Measurements from ENCODE around the gene PSG2.
"Not testable (repeated sequence)": the region's sequence is repeated elsewhere in the genome, so short reads cannot be mapped to it uniquely, and the experiment has no call there.

The PSG2 gene

GRCh38 chr19:43082601-43083000, at the start of gene PSG2:
Gene PSG2 (minus strand): TSS chr19:43082701. CDS start chr19:43082569, 132 bp downstream.
- DNase-seq (ENCODE audit: low read depth) = not testable (repeated sequence)

DNA sequence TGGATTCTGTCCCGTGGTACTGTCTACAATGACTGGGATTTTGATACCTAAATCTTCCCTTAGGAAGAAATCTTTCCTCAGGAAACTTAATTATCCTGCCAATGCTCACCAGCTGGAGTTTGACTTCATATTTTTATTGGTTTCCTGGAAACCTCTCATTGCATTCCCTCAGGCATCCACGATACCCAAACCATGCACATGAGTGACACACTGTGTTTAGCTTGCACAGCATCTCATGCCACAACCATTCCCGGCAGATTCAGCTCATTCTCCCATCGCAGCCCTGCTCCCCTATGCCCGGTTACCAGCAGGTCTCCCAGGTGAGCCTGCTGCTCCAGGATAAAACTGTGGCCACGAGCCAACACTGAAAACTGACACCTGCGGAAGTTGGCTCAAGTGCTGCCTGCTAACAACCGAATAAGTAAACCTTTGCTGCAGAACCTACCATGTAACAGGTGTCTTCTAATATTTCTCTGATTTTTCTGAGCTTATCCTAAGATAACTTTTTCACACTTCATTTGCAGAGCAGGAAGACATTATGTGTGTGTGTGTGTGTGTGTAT, 48.9 kb upstream of the PSG2 start:
- DNase-seq (ENCODE audit: low read depth) = not testable (repeated sequence)

DNA sequence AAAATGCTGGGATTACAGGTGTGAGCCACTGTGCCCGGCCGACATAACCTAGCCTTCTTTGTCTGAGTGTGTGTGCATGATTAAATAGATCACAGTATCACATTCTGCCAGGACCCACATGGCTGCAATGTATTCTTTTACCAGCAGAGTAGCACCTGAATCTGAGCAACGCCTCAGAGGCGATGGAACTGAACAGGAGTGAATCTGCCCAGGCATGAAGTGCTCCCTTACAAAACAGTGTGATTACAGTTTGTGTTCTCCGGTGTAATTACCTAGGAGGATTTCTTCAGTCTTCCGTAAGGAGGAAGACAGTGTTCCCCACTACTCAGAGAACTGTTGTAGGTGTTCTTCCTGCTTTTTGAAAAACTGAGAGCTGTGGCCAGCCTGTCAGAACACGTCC, 46.7 kb upstream of the PSG2 start:
- DNase-seq (ENCODE audit: low read depth) = not testable (repeated sequence)

GRCh38 chr19:43127336-43127735, 44.8 kb upstream of the PSG2 start:
- peak; percentile 57 for DNase-seq (ENCODE audit: low read depth)

- DNase-seq (ENCODE audit: low read depth) = no peak
Measured at GRCh38 chr19:43126720-43127119, 44.2 kb upstream of the PSG2 start.

DNA sequence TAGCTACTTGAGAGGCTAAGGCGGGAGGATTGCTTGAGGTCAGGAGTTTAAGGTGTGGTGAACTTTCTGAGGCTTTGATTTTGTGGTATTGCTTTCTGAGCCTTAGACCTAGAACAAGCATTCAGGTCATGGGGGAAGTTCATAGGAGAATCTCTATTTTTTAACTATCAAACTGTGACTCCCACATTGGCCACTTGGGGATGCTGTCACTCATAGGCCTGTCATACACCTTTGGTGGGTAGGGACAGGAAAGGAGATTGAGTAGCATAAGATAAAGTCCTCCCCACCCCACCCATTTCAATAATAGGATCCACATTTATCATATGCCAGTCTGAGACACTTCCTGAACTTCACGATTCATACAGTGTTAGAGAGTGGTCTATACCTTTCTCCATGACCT, 41.9 kb upstream of the PSG2 start:
- no peak for DNase-seq (ENCODE audit: low read depth)

DNA sequence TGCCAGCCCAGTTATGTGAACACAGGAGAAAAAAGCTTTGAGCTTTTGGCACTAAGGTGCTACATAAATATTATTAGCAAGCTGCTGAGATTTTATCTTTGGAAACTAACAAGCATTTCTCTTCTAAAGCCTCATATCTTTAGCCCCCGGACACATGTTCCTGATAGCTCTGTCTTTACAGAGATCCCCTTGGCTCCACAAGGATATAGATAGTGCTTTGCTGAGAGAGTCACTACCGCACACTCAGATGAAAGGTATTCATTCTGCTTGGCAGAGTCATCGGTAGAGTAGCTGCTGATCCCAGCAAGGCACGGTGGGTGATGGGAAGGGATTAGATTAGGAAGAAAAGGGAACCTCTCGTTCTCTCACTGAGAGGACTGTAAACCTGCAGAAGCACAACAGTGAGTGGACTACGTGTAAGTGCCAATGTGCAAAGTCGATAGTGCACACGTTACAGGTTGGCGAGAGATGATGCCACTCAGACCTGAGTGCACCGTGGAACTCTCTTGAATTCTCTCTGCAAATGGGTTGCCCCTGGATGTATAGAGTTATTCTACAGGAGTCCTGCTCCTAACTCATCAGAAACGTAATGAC, 38.0 kb upstream of the PSG2 start:
- DNase-seq (ENCODE audit: low read depth) = peak; percentile 95

DNA sequence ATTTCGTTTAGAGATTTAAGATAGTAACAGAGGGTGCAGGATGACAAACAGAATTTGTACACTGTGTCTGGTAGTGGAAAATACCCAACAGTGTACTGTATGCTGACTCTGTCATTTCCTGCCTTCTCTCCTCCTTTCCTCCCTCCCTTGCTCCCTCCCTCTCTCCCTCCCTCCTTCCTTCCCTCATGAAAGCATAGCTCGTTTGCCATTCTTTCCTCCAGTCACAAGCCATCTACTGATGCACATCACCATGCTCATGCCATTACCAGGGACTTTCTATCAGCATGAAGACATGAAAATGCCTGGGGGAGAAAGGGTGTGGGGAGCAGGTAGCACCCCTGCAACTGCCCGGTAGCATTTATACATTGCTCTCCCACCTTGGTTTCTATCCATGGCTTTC, 37.0 kb upstream of the PSG2 start:
- peak; percentile 13 for DNase-seq (ENCODE audit: low read depth)

GRCh38 chr19:43116421-43116820, 33.9 kb upstream of the PSG2 start:
- not testable (repeated sequence) for DNase-seq (ENCODE audit: low read depth)

- not testable (repeated sequence) for DNase-seq (ENCODE audit: low read depth)
Measured at GRCh38 chr19:43115548-43115947, 33.0 kb upstream of the PSG2 start.

DNA sequence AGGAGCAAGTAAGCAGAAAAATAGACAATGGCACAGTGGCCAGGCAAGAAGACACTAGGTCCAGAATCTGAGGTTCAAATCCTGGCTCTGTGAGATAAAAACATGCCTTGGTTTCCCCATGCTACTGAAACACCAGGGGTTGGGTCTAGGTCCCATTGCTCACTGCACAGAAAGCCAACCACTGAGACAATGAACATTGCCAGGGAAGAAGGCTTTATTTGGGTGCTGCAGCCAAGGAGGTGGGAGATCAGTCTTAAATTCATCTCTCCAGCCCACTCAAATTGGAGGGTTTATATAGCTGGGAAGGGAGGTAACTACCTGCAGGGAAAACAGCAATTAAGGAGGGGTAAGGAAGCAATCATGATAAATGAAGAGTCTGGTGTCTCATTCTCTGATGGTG, 32.6 kb upstream of the PSG2 start:
- not testable (repeated sequence) for DNase-seq (ENCODE audit: low read depth)

DNA sequence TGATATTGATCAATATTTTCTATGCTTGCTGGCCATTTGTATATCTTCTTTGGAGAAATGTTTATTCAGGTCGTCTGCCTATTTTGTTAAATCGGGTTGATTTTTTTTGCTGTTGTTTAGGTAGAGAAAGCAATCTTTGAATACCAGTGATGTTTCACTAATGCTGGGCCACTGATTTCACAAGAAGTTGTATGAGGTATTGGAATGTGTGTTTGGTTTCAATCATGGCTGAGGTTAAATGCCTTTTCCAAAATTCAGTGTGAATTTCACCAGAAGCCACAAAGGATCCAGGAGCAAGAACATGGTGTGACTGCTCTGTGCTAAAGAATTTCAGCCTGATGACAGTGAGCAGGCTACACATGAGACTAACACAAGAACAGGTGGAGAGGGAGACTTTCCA, 32.1 kb upstream of the PSG2 start:
- DNase-seq (ENCODE audit: low read depth) = peak; percentile 28

DNA sequence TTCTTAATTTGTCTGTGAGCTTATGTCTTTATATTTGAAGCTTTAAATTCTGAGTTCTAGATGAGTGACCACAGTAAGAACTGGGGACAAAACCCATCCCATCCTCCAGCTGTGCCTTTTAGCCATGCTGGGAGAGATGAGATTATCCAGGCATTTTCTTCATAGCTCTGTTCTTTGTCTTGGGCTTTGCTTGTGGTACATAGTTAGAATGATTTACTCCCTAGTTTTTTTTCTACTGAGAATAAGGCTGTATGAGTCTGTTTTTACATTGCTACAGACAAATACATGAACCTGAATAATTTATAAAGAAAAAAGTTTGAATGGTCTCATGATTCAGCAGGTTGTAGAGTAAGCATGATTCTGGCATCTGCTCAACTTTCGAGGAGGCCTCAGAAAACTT, 24.9 kb upstream of the PSG2 start:
- peak; percentile 65 for DNase-seq (ENCODE audit: low read depth)

GRCh38 chr19:43105496-43105895, 23.0 kb upstream of the PSG2 start:
- DNase-seq (ENCODE audit: low read depth) = peak; percentile 3

GRCh38 chr19:43104215-43104850, 21.8 kb upstream of the PSG2 start:
- DNase-seq (ENCODE audit: low read depth) = peak; percentile 56

DNA sequence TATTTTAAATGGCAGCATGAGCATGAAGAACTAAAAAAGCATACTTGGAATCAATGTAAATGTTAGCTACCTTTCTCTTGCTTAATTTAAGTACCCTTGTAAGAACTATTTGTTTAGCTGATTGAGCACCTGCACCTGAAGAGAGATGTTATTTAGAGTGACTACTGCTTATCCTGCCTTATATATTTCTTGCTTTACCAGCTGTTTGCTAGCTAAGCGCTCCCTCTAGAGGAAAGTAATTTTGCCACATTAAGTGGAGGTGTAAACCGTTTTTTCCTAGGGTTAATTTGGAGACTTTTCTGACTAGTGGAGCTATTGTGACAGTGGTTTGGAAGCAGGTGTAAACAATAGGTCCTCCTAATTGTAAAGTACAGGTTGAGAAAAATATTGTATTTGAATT, 19.4 kb upstream of the PSG2 start:
- no peak for DNase-seq (ENCODE audit: low read depth)

DNA sequence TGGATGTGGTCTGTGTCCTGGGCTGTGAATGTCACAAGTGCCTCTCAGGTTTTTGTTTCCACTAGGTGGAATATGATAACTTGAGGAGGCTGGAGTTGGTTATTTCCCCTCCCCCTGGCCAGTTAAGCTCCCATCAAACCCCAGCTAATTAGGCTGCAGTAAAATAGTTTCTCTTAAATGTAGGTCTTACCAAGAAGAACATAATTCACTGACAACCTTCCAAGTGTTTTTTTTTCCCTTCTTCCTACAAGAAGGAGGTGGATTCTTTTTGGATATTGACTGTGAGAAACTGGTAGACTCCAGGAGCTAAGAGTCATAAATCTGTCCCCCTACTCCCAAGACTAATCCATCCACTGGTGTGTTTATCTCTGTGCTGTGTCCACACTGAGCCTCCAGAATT, 15.9 kb upstream of the PSG2 start:
- DNase-seq (ENCODE audit: low read depth) = peak; percentile 20

DNA sequence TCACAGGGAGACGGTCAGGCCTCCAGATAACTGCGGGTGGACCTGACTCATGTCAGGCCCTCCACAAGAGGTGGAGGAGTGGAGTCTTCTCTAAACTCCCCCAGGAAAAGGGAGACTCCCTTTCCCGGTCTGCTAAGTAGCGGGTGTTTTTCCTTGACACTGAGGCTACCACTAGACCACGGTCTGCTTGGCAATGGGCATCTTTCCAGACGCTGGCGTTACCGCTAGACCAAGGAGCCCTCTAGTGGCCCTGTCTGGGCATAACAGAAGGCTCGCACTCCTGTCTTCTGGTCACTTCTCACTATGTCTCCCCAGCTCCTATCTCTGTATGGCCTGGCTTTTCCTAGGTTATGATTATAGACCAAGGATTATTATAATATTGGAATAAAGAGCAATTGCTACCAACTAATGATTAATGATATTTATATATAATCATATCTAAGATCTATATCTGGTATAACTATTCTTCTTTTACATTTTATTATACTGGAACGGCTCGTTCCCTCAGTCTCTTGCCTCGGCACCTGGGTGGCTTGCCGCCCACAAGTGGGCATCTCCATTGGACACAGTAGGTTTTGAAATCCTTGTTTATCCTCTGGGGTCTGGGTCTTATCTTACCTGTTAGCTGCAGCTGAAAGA, 5.3 kb upstream of the PSG2 start:
- peak; percentile 60 for DNase-seq (ENCODE audit: low read depth)

DNA sequence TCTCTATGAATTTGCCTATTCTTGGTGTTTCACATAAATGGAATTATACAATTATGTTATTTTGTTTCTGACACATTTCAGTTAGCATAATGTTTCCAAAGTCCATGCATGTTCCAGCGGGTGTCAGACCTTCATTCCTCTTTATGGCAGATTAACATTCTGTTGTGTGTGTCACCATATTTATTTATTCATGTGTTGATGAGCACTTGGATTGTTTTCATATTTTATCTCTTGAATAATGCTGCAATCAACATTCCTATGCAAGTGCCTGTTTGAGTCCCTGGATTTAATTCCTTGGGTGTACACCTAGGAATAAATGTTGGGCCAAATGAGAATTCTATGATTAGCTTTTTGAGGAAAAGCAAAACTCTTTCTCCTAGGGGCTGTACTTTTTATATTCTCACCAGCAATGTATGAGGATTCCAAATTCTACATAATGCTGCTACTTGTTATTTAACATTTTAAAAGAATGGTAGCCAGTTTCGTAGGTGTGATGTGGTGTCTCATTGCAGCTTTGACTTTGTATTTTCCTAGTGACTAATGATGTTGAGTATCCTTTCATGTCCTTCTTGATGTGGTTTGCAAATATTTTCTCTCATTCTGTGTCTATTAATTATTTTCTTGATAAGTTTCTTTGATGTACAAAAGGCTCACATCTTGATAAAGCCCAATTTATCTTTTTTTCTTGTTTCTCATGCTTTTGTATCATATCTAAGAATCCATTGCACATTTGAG, 3.5 kb upstream of the PSG2 start:
- DNase-seq (ENCODE audit: low read depth) = not testable (repeated sequence)

DNA sequence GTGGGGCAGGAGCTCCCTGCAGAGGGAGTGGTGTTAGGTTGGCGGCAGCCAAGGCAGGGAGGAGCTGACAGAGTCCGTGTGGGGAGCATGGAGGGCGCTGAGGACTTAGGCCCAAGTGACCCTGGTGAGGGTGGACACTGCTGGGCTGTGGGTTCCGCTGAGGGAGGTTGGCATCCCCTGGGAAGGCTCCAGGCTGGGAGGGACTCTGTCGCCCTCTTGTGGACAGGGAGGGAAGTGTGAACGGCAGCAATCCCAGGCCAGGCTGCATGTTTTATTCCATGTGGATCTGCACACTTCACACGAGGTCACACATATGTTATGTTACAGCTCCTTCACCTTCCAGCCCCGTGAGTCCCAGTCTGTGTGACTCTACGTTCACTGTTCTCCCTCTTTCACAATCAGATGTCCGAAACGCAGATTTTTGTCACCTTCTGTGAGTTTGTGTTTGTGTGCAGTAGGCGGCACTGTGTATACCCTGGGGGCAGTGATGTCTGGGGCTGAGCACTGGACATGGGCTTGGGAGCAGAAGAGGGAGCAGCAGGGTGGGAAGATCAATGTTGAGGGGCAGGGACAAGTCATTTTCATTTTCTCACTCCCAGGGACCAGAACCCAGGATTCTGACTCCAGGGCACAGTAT, 1.8 kb upstream of the PSG2 start:
- not testable (repeated sequence) for DNase-seq (ENCODE audit: low read depth)

GRCh38 chr19:43083721-43084120, 1.2 kb upstream of the PSG2 start:
- not testable (repeated sequence) for DNase-seq (ENCODE audit: low read depth)

DNA sequence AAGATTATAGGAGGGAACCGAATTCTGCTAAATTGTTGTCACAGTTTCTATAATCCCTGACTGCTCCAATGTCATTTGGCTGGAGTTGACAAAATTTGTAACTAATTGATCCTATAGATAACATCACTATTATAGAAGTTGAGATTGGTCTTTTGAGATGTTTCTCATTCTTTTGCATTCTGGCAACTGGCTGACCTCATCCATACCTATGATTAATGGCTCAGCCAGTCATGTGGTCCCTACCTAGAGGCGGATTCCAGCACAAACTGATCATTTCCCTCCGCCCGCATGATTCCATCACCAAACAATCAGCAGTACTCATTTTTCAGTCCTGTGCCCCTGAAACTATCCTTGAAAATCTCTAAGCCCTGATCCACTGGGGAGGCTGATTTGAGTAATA, 4.2 kb downstream of the PSG2 start:
- peak; percentile 17 for DNase-seq (ENCODE audit: low read depth)
